Hepatocyte (in vitro differentiated cells): ENCODE results near the gene HDHD2. TPM values are rescaled to one million over a fixed set of nuclear protein-coding genes. Genes with fewer than 3 reads are reported as not detected.

ENCODE experiments used
- DNase-seq: peaks from one replicate; pipeline ENCODE4 v3.0.0-alpha.2; 2016; ENCODE audit warnings: low spot score
- H2AFZ ChIP-seq: fragments of 200-600 bp; sonication (generic); 2 replicates; pipeline ENCODE4 v1.6.0; 2016; ENCODE audit warnings: antibody characterized with exemption, mild to moderate bottlenecking
- H3K27ac ChIP-seq: fragments of 200-600 bp; sonication (generic); 2 replicates; pipeline ENCODE4 v1.5.1; 2016; ENCODE audit warnings: mild to moderate bottlenecking
- H3K27me3 ChIP-seq: fragments of 200-600 bp; sonication (generic); 2 replicates; pipeline ENCODE4 v1.6.1; 2016
- H3K36me3 ChIP-seq: fragments of 200-600 bp; sonication (generic); replicated peaks from 2 replicates; pipeline ENCODE4 v1.5.1; 2016; ENCODE audit warnings: low read depth; ENCODE audit not compliant: insufficient read depth
- H3K4me1 ChIP-seq: fragments of 200-600 bp; sonication (generic); 2 replicates; pipeline ENCODE4 v1.5.1; 2016; ENCODE audit warnings: mild to moderate bottlenecking, moderate library complexity; ENCODE audit not compliant: insufficient read depth
- H3K4me2 ChIP-seq: fragments of 200-600 bp; sonication (generic); 2 replicates; pipeline ENCODE4 v1.6.0; 2016
- H3K4me3 ChIP-seq: fragments of 200-600 bp; sonication (generic); 2 replicates; pipeline ENCODE4 v1.5.1; 2016; ENCODE audit warnings: mild to moderate bottlenecking
- H3K79me2 ChIP-seq: fragments of 200-600 bp; sonication (generic); 2 replicates; pipeline ENCODE4 v1.6.0; 2017; ENCODE audit warnings: mild to moderate bottlenecking
- H3K9me2 ChIP-seq: fragments of 200-600 bp; sonication (generic); replicated peaks from 2 replicates; pipeline ENCODE4 v1.6.0; 2017; ENCODE audit warnings: mild to moderate bottlenecking; ENCODE audit not compliant: insufficient read depth
- H3K9me3 ChIP-seq: fragments of 200-600 bp; sonication (generic); 2 replicates; pipeline ENCODE4 v1.5.1; 2016; ENCODE audit warnings: low read depth, mild to moderate bottlenecking
- H4K20me1 ChIP-seq: fragments of 200-600 bp; sonication (generic); 2 replicates; pipeline ENCODE4 v1.6.0; 2016; ENCODE audit warnings: mild to moderate bottlenecking; ENCODE audit not compliant: insufficient read depth, poor library complexity, severe bottlenecking
- EZH2 ChIP-seq: fragments of 200-600 bp; sonication (generic); IDR thresholded peaks from 2 replicates; pipeline ENCODE4 v1.6.1; 2016; ENCODE audit warnings: antibody characterized with exemption, mild to moderate bottlenecking, borderline replicate concordance
- EZH2phosphoT487 ChIP-seq: fragments of 200-600 bp; sonication (generic); IDR thresholded peaks from one replicate; pipeline ENCODE4 v1.6.1; 2018; ENCODE audit warnings: antibody characterized with exemption, mild to moderate bottlenecking, low read depth, moderate library complexity; ENCODE audit not compliant: unreplicated experiment, severe bottlenecking
- WGBS: methylation state at CpG from one replicate; pipeline ENCODE4 v1.1.6; 2016; ENCODE audit warnings: low lambda C conversion rate; ENCODE audit errors: missing lambda C conversion rate; 5-methylcytosine and 5-hydroxymethylcytosine counted together
- polyA plus RNA-seq: library from polyadenylated mRNA; unstranded; fragments of >200 nt; fragmentation: Nextera tagmentation; extraction: Ambion mirVana; gene quantifications from 2 replicates; pipeline ENCODE4 v1.2.1, GENCODE V29; 2016
- total RNA-seq: library from RNA; depleted of rRNA; stranded (reverse); fragments of >200 nt; gene quantifications from 2 replicates; pipeline ENCODE4 v1.2.3, GENCODE V29; 2014
- TF ChIP-seq, protein P1 (sequence below): fragments of 200-600 bp; sonication (generic); IDR thresholded peaks from 2 replicates; pipeline ENCODE4 v1.5.1; 2016; ENCODE audit warnings: antibody characterized with exemption, mild to moderate bottlenecking; ENCODE audit not compliant: poor library complexity

HDHD2 gene
- total and polyA plus RNA-seq, 2 experiments from 2014 or later = 22.3 to 32.1 TPM

DNA sequence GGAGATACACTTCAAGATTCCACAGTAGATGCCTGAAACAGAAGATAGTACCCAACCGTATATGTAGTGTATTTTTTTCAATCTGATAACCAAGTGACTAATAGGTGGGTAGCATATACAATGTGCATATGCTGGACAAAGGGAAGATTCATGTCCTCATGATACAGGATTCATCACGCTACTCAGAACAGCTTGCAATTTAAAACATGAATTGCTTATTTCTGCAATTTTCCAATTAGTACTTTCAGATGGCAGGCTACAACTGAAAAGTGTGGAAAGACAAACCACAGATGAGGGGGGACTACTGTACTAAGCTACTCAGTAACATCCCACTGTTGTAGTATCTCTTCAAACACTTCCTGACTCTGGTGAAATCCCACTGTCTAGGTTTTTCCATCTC is 22.2 kb upstream of the HDHD2 start:
- Histone ChIP-seq H3K9me2 (no peaks in the 10 kb centered on the region), H3K9me3 (no peaks in the 10 kb centered on the region), H3K4me1 (peaks cover 13% of the 10 kb centered on the region), H3K27ac (no peak overlapping the region), H3K4me3 (no peak overlapping the region), H3K36me3 (no peaks in the 10 kb centered on the region), H3K4me2 (no peak overlapping the region), H2AFZ (no peak overlapping the region), H3K27me3 (no peaks in the 10 kb centered on the region), H4K20me1 (peaks cover 49% of the 10 kb centered on the region), H3K79me2 (peaks cover 85% of the 10 kb centered on the region)
- no peak for DNase-seq
- 90% methylated on average over 2 of the region's 2 CpGs for WGBS
- TF ChIP-seq EZH2phosphoT487 = no peak
- TF ChIP-seq, protein P1, sequence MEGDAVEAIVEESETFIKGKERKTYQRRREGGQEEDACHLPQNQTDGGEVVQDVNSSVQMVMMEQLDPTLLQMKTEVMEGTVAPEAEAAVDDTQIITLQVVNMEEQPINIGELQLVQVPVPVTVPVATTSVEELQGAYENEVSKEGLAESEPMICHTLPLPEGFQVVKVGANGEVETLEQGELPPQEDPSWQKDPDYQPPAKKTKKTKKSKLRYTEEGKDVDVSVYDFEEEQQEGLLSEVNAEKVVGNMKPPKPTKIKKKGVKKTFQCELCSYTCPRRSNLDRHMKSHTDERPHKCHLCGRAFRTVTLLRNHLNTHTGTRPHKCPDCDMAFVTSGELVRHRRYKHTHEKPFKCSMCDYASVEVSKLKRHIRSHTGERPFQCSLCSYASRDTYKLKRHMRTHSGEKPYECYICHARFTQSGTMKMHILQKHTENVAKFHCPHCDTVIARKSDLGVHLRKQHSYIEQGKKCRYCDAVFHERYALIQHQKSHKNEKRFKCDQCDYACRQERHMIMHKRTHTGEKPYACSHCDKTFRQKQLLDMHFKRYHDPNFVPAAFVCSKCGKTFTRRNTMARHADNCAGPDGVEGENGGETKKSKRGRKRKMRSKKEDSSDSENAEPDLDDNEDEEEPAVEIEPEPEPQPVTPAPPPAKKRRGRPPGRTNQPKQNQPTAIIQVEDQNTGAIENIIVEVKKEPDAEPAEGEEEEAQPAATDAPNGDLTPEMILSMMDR = no peak
- TF ChIP-seq EZH2 = no peak

DNA sequence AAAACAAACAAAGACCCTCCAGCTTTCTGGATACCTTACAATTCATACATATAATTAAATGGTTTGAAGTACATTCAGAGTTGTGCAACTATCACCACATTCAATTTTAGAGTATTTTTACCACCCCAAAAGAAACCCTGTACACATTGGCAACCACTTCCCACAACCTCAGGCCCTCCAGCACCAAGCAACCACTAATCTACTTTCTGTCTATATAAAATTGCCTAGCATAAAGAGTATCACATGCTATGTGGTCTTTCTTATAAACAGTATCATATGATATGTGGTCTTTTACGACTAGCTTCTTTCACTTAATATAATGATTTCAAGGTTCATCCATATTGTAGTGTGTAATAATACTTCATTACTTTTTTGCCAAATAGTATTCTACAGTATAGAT is 18.6 kb upstream of the HDHD2 start:
- no peak overlapping the region for H3K4me2 ChIP-seq
- 91% methylated on average over 1 of the region's 1 CpG for WGBS
- H3K27ac ChIP-seq = no peak overlapping the region
- H3K79me2 ChIP-seq = peaks cover 100% of the 10 kb centered on the region
- H2AFZ ChIP-seq = no peak overlapping the region
- H3K9me3 ChIP-seq = no peaks in the 10 kb centered on the region
- no peaks in the 10 kb centered on the region for H3K27me3 ChIP-seq
- H3K4me1 ChIP-seq = peaks cover 6% of the 10 kb centered on the region
- no peaks in the 10 kb centered on the region for H3K36me3 ChIP-seq
- no peak overlapping the region for H3K4me3 ChIP-seq
- DNase-seq = no peak
- H3K9me2 ChIP-seq = no peaks in the 10 kb centered on the region
- peaks cover 68% of the 10 kb centered on the region for H4K20me1 ChIP-seq
- TF ChIP-seq EZH2phosphoT487 (no peak), EZH2 (no peak)
- TF ChIP-seq, protein P1 = no peak

DNA sequence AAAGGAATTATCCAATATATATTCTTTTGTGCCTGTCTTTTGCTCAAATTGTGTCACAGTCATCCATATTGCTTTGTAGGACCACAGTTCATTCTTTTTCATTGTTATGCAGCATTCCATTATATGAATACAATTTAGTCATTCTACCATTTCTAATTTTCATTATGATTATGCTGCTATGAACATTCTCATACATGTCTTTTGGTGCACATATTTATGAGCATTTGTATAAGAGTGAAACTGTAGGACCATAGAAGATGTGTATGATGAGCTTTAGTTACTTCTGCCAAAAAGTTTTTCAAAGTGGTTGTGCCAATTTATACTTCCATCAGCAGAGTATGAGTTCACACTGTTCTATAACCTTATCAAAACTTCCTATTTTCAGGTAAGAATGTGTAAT is 18.2 kb upstream of the HDHD2 start:
- no peaks in the 10 kb centered on the region for H3K27me3 ChIP-seq
- H3K36me3 ChIP-seq = no peaks in the 10 kb centered on the region
- H2AFZ ChIP-seq = no peak overlapping the region
- TF ChIP-seq EZH2phosphoT487 (no peak), EZH2 (no peak)
- TF ChIP-seq, protein P1 = no peak
- no peak overlapping the region for H3K4me3 ChIP-seq
- DNase-seq = no peak
- H3K9me3 ChIP-seq = no peaks in the 10 kb centered on the region
- no peaks in the 10 kb centered on the region for H3K9me2 ChIP-seq
- H3K4me1 ChIP-seq = peaks cover 4% of the 10 kb centered on the region
- no peak overlapping the region for H3K4me2 ChIP-seq
- peaks cover 68% of the 10 kb centered on the region for H4K20me1 ChIP-seq
- H3K79me2 ChIP-seq = peaks cover 100% of the 10 kb centered on the region
- H3K27ac ChIP-seq = no peak overlapping the region

DNA sequence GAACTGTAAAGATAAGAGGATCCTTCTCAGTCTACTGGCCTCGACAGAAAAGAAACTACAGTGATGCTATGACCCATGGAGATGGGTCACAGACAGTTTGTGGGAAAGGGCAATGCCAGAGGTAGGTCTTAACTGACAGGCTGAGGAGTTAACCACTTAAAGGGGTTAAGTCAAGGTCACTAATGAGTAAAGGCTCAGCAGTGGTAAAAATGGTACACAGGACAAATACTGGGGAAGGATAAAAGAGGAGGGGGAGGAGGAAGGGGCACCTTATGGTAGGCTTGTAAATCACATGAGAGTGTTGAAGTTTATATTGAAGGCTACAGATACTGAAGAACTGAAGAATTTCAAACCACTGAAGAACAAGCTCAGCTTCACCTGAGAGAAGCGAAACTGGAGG is 16.0 kb upstream of the HDHD2 start:
- Histone ChIP-seq H3K27me3 (no peaks in the 10 kb centered on the region), H3K27ac (no peak overlapping the region), H3K9me3 (no peaks in the 10 kb centered on the region), H3K4me1 (peaks cover 4% of the 10 kb centered on the region), H3K9me2 (no peaks in the 10 kb centered on the region), H3K79me2 (peaks cover 100% of the 10 kb centered on the region), H4K20me1 (peaks cover 69% of the 10 kb centered on the region), H2AFZ (no peak overlapping the region), H3K36me3 (no peaks in the 10 kb centered on the region), H3K4me2 (no peak overlapping the region), H3K4me3 (no peak overlapping the region)
- TF ChIP-seq, protein P1 = no peak
- TF ChIP-seq EZH2 (no peak), EZH2phosphoT487 (no peak)
- DNase-seq = no peak
- WGBS = 57% methylated on average over 2 of the region's 2 CpGs
